Gastrocnemius medialis (tissue), 4 donors: ENCODE results near the gene LGALS7. TPM values are rescaled to one million over a fixed set of nuclear protein-coding genes. Genes with fewer than 3 reads are reported as not detected.

ENCODE experiments used
- ATAC-seq, 2 donors: fragments of 150-250 bp; one replicate each; pipeline ENCODE4 v1.9.1; 2016
- DNase-seq, 2 donors: peaks; one replicate each; pipeline ENCODE4 v3.0.0-alpha.2; 2019
- H3K27ac ChIP-seq, 4 donors: fragments of 200-600 bp; sonication (generic); 1 replicate in 1 of 4; 2 replicates in 3 of 4; pipeline ENCODE4 v1.5.1; 2016 to 2018; ENCODE audit warnings: mild to moderate bottlenecking in 2 of 4, moderate library complexity in 1 of 4
- H3K27me3 ChIP-seq, 3 donors: fragments of 200-600 bp; sonication (generic) in 2 of 3; 1 replicate in 1 of 3; 2 replicates in 2 of 3; pipeline versions ENCODE4 v1.5.1 to v1.6.0; 2016 to 2019; ENCODE audit warnings: mild to moderate bottlenecking in 1 of 3, moderate library complexity in 1 of 3
- H3K36me3 ChIP-seq, 2 donors: fragments of 200-600 bp; sonication (generic) in 1 of 2; one replicate each; pipeline ENCODE4 v1.5.1; 2017 to 2018
- H3K4me1 ChIP-seq, 2 donors: fragments of 200-600 bp; sonication (generic) in 1 of 2; one replicate each; pipeline ENCODE4 v1.5.1; 2016 to 2017; ENCODE audit warnings: mild to moderate bottlenecking in 2 of 2
- H3K4me3 ChIP-seq, 4 donors: fragments of 200-600 bp; sonication (generic) in 3 of 4; 1 replicate in 1 of 4; 2 replicates in 3 of 4; pipeline ENCODE4 v1.5.1; 2016 to 2019; ENCODE audit warnings: mild to moderate bottlenecking in 2 of 4
- H3K9me3 ChIP-seq, 3 donors: fragments of 200-600 bp; sonication (generic) in 2 of 3; 1 replicate in 1 of 3; 2 replicates in 2 of 3; pipeline ENCODE4 v1.5.1; 2016 to 2019
- POLR2A ChIP-seq, 2 donors: fragments of 450-650 bp; IDR thresholded peaks; one replicate each; pipeline ENCODE4 v1.6.1; 2017; ENCODE audit warnings: antibody characterized with exemption in 2 of 2, mild to moderate bottlenecking in 2 of 2, moderate library complexity in 2 of 2
- in situ Hi-C, 4 donors: fragments of 200-750 bp; cut with MboI; loops; one replicate each; pipeline versions ENCODE4 v1.15.0 to v1.8.0; 2017; ENCODE audit warnings: low sequenced_read_pairs in 4 of 4
- intact Hi-C: fragments of 100-400 bp; cut with DNase I; formaldehyde crosslinking; loops from one replicate; pipeline ENCODE4 v1.15.1; 2023; ENCODE audit warnings: low total_unique reads
- total RNA-seq, 4 donors: library from RNA; depleted of rRNA; stranded (reverse); fragments of >200 nt; gene quantifications; one replicate each; pipeline versions ENCODE4 v1.1.0 to v1.2.3, GENCODE V29; 2016
- TF ChIP-seq, protein P1 (sequence below), 5 experiments: fragments of 450-650 bp in 3 of 5; fragments of 200-600 bp in 2 of 5; sonication (generic) in 2 of 5; IDR thresholded peaks in 4 of 5; conservative IDR thresholded peaks in 1 of 5; 1 replicate in 4 of 5; 2 replicates in 1 of 5; pipeline ENCODE4 v1.5.1; 2016 to 2019; ENCODE audit warnings: antibody characterized with exemption in 5 of 5, mild to moderate bottlenecking in 3 of 5, moderate library complexity in 3 of 5

LGALS7 gene
- total RNA-seq, 4 donors from 2014 or later, result not detected

DNA sequence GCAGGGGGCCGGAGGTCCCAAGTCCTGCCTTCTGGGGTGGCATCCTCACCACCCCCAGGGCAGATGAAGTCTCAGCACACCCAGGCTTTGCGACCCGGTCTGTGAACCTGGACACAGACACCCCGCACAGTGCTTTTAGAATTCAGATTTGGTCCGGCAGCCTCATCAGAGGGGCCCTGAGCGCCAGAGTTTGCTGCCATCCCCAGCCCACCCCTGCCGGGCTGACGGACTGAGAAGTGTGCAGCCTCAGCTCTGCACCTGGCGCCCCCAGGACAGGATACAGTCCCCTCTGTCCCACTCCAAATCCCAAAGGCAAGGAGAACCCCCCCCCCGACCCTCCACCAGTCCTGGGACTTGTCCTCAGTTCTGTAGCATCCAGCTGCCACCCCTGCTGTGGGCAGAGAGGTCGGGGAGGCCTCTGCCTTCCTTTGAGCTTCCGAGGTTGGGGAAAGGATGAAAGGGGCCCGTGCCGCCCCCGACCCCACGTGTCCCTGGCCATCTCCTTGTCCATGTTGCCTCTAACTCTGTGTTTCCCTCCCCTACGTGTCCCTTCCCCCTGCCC is 45.9 kb downstream of the LGALS7 start:
- no peak overlapping the region for H3K4me3 ChIP-seq
- ATAC-seq, result no peak
- peaks cover 4 to 84% of the 10 kb centered on the region in 2 donors for H3K36me3 ChIP-seq
- no peak for DNase-seq
- no peaks in the 10 kb centered on the region for H3K27me3 ChIP-seq
- intact Hi-C loops, result no loop called here
- TF ChIP-seq, protein P1, sequence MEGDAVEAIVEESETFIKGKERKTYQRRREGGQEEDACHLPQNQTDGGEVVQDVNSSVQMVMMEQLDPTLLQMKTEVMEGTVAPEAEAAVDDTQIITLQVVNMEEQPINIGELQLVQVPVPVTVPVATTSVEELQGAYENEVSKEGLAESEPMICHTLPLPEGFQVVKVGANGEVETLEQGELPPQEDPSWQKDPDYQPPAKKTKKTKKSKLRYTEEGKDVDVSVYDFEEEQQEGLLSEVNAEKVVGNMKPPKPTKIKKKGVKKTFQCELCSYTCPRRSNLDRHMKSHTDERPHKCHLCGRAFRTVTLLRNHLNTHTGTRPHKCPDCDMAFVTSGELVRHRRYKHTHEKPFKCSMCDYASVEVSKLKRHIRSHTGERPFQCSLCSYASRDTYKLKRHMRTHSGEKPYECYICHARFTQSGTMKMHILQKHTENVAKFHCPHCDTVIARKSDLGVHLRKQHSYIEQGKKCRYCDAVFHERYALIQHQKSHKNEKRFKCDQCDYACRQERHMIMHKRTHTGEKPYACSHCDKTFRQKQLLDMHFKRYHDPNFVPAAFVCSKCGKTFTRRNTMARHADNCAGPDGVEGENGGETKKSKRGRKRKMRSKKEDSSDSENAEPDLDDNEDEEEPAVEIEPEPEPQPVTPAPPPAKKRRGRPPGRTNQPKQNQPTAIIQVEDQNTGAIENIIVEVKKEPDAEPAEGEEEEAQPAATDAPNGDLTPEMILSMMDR (IDR thresholded peaks at IDR 0.05 in 4 of 5, conservative IDR thresholded peaks at IDR 0.05 in 1 of 5), result no peak
- TF ChIP-seq POLR2A (IDR thresholded peaks at IDR 0.05), result no peak
- peaks cover 7 to 8% of the 10 kb centered on the region in 2 donors for H3K4me1 ChIP-seq
- in situ Hi-C loops, result loop anchor here in 2 of 4 donors (25.0 kb wide), 1 partner anchor 185 kb away; the partner anchor contains the start of gene CCER2 (in 2 of the 2)
- H3K27ac ChIP-seq, result peak overlapping the region; percentile 42 to 44 (median 43)
- no peaks in the 10 kb centered on the region for H3K9me3 ChIP-seq

DNA sequence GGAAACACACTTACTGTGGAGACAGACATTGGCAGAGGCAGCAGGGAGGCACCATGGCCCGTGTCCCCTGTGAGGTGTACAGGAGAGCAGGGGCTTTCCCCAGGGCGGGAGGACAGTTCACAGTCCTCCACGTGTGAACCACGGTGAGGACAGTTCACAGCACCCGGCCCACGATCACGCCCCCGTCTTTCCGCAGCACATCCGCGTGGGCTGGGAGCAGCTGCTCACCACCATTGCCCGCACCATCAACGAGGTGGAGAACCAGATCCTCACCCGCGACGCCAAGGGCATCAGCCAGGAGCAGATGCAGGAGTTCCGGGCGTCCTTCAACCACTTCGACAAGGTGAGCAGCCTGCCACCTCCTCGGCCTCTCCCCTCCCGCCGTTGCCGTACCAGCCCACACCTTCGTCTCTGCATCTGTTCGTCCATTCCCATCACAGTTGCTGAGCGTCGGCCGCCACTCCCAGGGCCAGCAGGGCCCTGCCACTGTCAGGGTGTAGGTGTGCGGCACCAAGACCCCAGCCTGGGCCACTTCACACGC is 46.5 kb downstream of the LGALS7 start:
- in situ Hi-C loops (loop anchor here in 2 of 4 donors (25.0 kb wide), 1 partner anchor 185 kb away; the partner anchor contains the start of gene CCER2 (in 2 of the 2)), intact Hi-C loops (no loop called here)
- peaks cover 4 to 5% of the 10 kb centered on the region in 2 donors for H3K4me1 ChIP-seq

DNA sequence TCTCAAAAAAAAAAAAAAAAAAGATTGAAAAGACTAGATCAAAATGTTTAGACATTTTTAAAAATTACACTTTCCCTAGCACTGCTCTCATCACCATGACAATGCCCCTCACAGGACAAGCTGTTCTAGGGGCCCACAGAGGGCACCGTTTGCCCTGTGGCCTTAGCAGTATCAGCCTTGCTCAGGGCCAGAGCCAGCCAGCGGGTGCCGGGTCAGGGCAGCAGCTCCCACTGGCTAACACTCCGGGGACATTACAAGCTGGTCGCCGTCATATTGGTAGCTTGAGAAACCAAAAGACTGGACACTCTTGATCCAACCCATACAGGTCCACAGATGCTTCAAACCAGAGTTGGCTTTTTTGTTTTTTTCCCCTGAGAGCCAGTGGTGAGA is 47.0 kb downstream of the LGALS7 start:
- TF ChIP-seq, protein P1 (IDR thresholded peaks at IDR 0.05 in 4 of 5, conservative IDR thresholded peaks at IDR 0.05 in 1 of 5), result no peak
- no peak for TF ChIP-seq POLR2A (IDR thresholded peaks at IDR 0.05)
- DNase-seq (no peak), ATAC-seq (no peak)
- Histone ChIP-seq H3K27me3 (no peaks in the 10 kb centered on the region), H3K4me3 (no peak overlapping the region), H3K9me3 (no peaks in the 10 kb centered on the region), H3K4me1 (no peaks in the 10 kb centered on the region), H3K36me3 (peaks cover 8 to 95% of the 10 kb centered on the region in 2 donors), H3K27ac (peak overlapping the region in 3 of 4 donors; percentile 12 to 40 (median 19))
- in situ Hi-C loops, result loop anchor here in 2 of 4 donors (25.0 kb wide), 1 partner anchor 186 kb away; the partner anchor contains the start of gene CCER2 (in 2 of the 2)
- intact Hi-C loops, result no loop called here

More for the DNA sequence above, 46.5 kb downstream of the LGALS7 start:
- H3K27me3 ChIP-seq, result no peaks in the 10 kb centered on the region
- peak overlapping the region; percentile 40 to 44 (median 43) for H3K27ac ChIP-seq
- ATAC-seq (no peak), DNase-seq (no peak)
- no peaks in the 10 kb centered on the region for H3K9me3 ChIP-seq
- no peak for TF ChIP-seq POLR2A (IDR thresholded peaks at IDR 0.05)
- TF ChIP-seq, protein P1 (IDR thresholded peaks at IDR 0.05 in 4 of 5, conservative IDR thresholded peaks at IDR 0.05 in 1 of 5), result no peak
- no peak overlapping the region for H3K4me3 ChIP-seq
- H3K36me3 ChIP-seq, result peaks cover 8 to 89% of the 10 kb centered on the region in 2 donors

DNA sequence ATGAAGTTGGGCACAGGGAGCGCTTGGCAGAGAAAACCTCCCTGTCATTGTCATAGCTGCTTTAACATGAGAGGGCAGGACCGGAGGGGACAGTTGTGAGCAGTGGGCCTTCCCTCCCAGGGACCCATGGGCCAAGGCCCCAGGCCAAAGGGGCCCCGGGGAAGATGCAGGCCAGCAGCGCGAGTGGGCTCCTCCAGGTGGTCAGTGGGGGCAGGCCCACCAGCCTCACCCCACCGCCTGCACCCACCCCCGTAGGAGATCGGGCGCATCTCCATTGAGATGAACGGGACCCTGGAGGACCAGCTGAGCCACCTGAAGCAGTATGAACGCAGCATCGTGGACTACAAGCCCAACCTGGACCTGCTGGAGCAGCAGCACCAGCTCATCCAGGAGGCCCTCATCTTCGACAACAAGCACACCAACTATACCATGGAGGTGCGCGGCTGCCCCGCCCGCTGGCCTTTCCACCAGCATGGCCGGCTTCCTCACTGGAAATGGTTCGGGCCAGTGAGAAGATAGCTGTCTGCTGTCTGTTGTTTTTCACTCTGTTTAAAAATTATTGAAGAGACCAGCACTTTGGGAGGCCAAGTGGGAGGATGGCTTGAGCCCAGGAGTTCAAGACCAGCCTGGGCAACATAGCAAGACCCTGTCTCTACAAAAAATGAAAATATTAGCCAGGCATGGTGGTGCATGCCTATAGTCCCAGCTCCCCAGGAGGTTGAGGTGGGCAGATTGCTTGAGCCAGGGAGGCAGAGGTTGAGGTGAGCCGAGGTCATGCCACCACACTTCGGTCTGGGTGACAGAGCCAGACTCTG is 47.6 kb downstream of the LGALS7 start:
- peaks cover 8 to 93% of the 10 kb centered on the region in 2 donors for H3K36me3 ChIP-seq
- peak overlapping the region in 2 of 4 donors; percentile 19 to 40 for H3K27ac ChIP-seq
- in situ Hi-C loops, result loop anchor here in 2 of 4 donors (25.0 kb wide), 1 partner anchor 187 kb away; the partner anchor contains the start of gene CCER2 (in 2 of the 2)
- no peaks in the 10 kb centered on the region for H3K27me3 ChIP-seq
- no peaks in the 10 kb centered on the region for H3K9me3 ChIP-seq
- DNase-seq (no peak), ATAC-seq (no peak)
- TF ChIP-seq, protein P1 (IDR thresholded peaks at IDR 0.05 in 4 of 5, conservative IDR thresholded peaks at IDR 0.05 in 1 of 5), result no peak
- no peak for TF ChIP-seq POLR2A (IDR thresholded peaks at IDR 0.05)
- intact Hi-C loops, result no loop called here
- peaks cover 0 to under 1% of the 10 kb centered on the region in 2 donors for H3K4me1 ChIP-seq
- no peak overlapping the region for H3K4me3 ChIP-seq
